ENCODE results near the gene PCDHA1.
"Not testable (repeated sequence)": the region's sequence is repeated elsewhere in the genome, so short reads cannot be mapped to it uniquely, and the experiment has no call there.

DNA sequence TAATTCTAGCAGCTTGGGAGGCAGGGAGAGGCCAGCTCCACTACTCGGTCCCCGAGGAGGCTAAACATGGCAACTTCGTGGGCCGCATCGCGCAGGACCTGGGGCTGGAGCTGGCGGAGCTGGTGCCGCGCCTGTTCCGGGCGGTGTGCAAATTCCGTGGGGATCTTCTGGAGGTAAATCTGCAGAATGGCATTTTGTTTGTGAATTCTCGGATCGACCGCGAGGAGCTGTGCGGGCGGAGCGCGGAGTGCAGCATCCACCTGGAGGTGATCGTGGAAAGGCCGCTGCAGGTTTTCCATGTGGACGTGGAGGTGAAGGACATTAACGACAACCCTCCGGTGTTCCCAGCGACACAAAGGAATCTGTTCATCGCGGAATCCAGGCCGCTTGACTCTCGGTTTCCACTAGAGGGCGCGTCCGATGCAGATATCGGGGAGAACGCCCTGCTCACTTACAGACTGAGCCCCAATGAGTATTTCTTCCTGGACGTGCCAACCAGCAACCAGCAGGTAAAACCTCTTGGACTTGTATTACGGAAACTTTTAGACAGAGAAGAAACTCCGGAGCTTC is 48.6 kb downstream of the PCDHA1 start:
- TF ChIP-seq, protein P1, sequence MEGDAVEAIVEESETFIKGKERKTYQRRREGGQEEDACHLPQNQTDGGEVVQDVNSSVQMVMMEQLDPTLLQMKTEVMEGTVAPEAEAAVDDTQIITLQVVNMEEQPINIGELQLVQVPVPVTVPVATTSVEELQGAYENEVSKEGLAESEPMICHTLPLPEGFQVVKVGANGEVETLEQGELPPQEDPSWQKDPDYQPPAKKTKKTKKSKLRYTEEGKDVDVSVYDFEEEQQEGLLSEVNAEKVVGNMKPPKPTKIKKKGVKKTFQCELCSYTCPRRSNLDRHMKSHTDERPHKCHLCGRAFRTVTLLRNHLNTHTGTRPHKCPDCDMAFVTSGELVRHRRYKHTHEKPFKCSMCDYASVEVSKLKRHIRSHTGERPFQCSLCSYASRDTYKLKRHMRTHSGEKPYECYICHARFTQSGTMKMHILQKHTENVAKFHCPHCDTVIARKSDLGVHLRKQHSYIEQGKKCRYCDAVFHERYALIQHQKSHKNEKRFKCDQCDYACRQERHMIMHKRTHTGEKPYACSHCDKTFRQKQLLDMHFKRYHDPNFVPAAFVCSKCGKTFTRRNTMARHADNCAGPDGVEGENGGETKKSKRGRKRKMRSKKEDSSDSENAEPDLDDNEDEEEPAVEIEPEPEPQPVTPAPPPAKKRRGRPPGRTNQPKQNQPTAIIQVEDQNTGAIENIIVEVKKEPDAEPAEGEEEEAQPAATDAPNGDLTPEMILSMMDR (conservative IDR thresholded peaks at IDR 0.05; ENCODE audit: low read depth in 2 of 2) = peak; percentile 44 to 45; a peak in 3 of 4 replicates
- TF ChIP-seq, protein P2, sequence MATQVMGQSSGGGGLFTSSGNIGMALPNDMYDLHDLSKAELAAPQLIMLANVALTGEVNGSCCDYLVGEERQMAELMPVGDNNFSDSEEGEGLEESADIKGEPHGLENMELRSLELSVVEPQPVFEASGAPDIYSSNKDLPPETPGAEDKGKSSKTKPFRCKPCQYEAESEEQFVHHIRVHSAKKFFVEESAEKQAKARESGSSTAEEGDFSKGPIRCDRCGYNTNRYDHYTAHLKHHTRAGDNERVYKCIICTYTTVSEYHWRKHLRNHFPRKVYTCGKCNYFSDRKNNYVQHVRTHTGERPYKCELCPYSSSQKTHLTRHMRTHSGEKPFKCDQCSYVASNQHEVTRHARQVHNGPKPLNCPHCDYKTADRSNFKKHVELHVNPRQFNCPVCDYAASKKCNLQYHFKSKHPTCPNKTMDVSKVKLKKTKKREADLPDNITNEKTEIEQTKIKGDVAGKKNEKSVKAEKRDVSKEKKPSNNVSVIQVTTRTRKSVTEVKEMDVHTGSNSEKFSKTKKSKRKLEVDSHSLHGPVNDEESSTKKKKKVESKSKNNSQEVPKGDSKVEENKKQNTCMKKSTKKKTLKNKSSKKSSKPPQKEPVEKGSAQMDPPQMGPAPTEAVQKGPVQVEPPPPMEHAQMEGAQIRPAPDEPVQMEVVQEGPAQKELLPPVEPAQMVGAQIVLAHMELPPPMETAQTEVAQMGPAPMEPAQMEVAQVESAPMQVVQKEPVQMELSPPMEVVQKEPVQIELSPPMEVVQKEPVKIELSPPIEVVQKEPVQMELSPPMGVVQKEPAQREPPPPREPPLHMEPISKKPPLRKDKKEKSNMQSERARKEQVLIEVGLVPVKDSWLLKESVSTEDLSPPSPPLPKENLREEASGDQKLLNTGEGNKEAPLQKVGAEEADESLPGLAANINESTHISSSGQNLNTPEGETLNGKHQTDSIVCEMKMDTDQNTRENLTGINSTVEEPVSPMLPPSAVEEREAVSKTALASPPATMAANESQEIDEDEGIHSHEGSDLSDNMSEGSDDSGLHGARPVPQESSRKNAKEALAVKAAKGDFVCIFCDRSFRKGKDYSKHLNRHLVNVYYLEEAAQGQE (IDR thresholded peaks at IDR 0.05; ENCODE audit: unreplicated experiment) = not testable (repeated sequence)
- TF ChIP-seq JUNB (IDR thresholded peaks at IDR 0.05; ENCODE audit: unreplicated experiment); POLR2AphosphoS5 (IDR thresholded peaks at IDR 0.05; ENCODE audit: low read depth); EZH2 (IDR thresholded peaks at IDR 0.05; ENCODE audit: low read depth, unreplicated experiment); ZNF331 (CRISPR knock-in tag; IDR thresholded peaks at IDR 0.05; ENCODE audit: low read depth); EZH2phosphoT487 (IDR thresholded peaks at IDR 0.05; ENCODE audit: unreplicated experiment); STAT1 (IDR thresholded peaks at IDR 0.05; ENCODE audit: unreplicated experiment); CREB1 (CRISPR knock-in tag; IDR thresholded peaks at IDR 0.05; ENCODE audit: low read depth); ETS1 (IDR thresholded peaks at IDR 0.05): not testable (repeated sequence)
